HepG2 (cell line): Measurements from ENCODE around the gene CELSR3. TPM values are rescaled to one million over a fixed set of nuclear protein-coding genes. Genes with fewer than 3 reads are reported as not detected.

Source experiments
- ATAC-seq: fragments of 200-7000 bp; cut with Tn5 transposase; 3 replicates; pipeline ENCODE4 v1.9.1; 2020; ENCODE audit warnings: mild to moderate bottlenecking, moderate library complexity
- BruUV-seq: library from RNA; stranded (reverse); fragments of 400-500 nt; replicated peaks from 2 replicates; lab custom pipeline; 2021; lab: Mats Ljungman, UMichigan
- CTCF ChIA-PET: fragments of 300-600 bp; formaldehyde crosslinking; extraction: SDS; loops from one replicate; lab custom pipeline; 2021; ENCODE audit warnings: low total read pairs, inconsistent platforms, low intra/inter-chr PET ratio; lab: Yijun Ruan, JAX
- POLR2A ChIA-PET: fragments of 350-600 bp; sonication (Branson Sonifier 250); formaldehyde crosslinking; loops from one replicate; lab custom pipeline; 2020; ENCODE audit warnings: antibody characterized with exemption, inconsistent platforms; lab: Yijun Ruan, JAX
- DNase-seq: peaks from one replicate; pipeline ENCODE4 v3.0.0-alpha.2; 2015; ENCODE audit warnings: low spot score
- FAIRE-seq: peaks from 3 replicates; lab custom pipeline; 2011; peaks lifted over from hg19 to GRCh38; lab: Jason Lieb, UNC
- H2AFZ ChIP-seq: one replicate; pipeline ENCODE4 v1.6.1; 2011; ENCODE audit warnings: low read length, inconsistent platforms
- H3K27ac ChIP-seq: fragments of 300-600 bp; 3 replicates; pipeline ENCODE4 v1.8.0; 2011; ENCODE audit warnings: mixed run types, mild to moderate bottlenecking, mixed read lengths, low read length, inconsistent platforms; ENCODE audit not compliant: insufficient read depth; ENCODE audit errors: extremely low read length
- H3K27me3 ChIP-seq, 2 experiments: fragments of 200-600 bp in 1 of 2; 2 replicates in 1 of 2; 3 replicates in 1 of 2; pipeline versions ENCODE4 v1.6.0 to v1.8.0; 2011; ENCODE audit warnings: low read length in 2 of 2, mild to moderate bottlenecking in 2 of 2, moderate library complexity in 2 of 2, inconsistent platforms in 1 of 2; ENCODE audit not compliant: insufficient read depth in 2 of 2, control insufficient read depth in 1 of 2
- H3K36me3 ChIP-seq, 2 experiments: fragments of 200-600 bp in 1 of 2; replicated peaks in 1 of 2; 2 replicates in 1 of 2; 3 replicates in 1 of 2; pipeline versions ENCODE4 v1.5.1 to v1.8.0; 2011; ENCODE audit warnings: low read length in 2 of 2, inconsistent platforms in 1 of 2; ENCODE audit not compliant: insufficient read depth in 2 of 2, control insufficient read depth in 1 of 2
- H3K4me1 ChIP-seq: 2 replicates; pipeline ENCODE4 v1.5.1; 2012; ENCODE audit warnings: low read length, inconsistent platforms; ENCODE audit not compliant: insufficient read depth
- H3K4me2 ChIP-seq: 2 replicates; pipeline ENCODE4 v1.6.0; 2011; ENCODE audit warnings: low read depth, low read length, inconsistent platforms
- H3K4me3 ChIP-seq, 3 experiments: fragments of 200-600 bp in 1 of 3; sonication (generic), shearing (Covaris generic) in 1 of 3; replicated peaks in 1 of 3; 2 replicates each; pipeline ENCODE4 v1.5.1; 2011 to 2016; ENCODE audit warnings: low read length in 3 of 3, inconsistent platforms in 2 of 3, low read depth in 2 of 3, mild to moderate bottlenecking in 2 of 3, control low read depth in 1 of 3, mixed read lengths in 1 of 3; ENCODE audit not compliant: insufficient read depth in 1 of 3
- H3K79me2 ChIP-seq: one replicate; pipeline ENCODE4 v1.6.1; 2011; ENCODE audit warnings: low read length, inconsistent platforms; ENCODE audit not compliant: insufficient read depth
- H3K9ac ChIP-seq: 2 replicates; pipeline ENCODE4 v1.6.0; 2011; ENCODE audit warnings: mild to moderate bottlenecking, low read depth, low read length, inconsistent platforms; ENCODE audit not compliant: insufficient read depth
- H3K9me3 ChIP-seq: 2 replicates; pipeline ENCODE4 v1.5.1; 2012; ENCODE audit warnings: mild to moderate bottlenecking, low read length
- H4K20me1 ChIP-seq: 2 replicates; pipeline ENCODE4 v1.6.0; 2011; ENCODE audit warnings: inconsistent platforms, mild to moderate bottlenecking, low read length, moderate library complexity; ENCODE audit not compliant: insufficient read depth
- CERS6 ChIP-seq: sonication (generic); formaldehyde crosslinking; IDR thresholded peaks from 2 replicates; pipeline ENCODE4 v1.5.0; 2020; ENCODE audit warnings: missing genetic modification reagents
- CREBL2 ChIP-seq: sonication (generic); formaldehyde crosslinking; IDR thresholded peaks from 2 replicates; pipeline ENCODE4 v1.8.1; 2023; ENCODE audit warnings: missing genetic modification reagents, mild to moderate bottlenecking, borderline replicate concordance
- MZF1 ChIP-seq: sonication (generic); formaldehyde crosslinking; IDR thresholded peaks from 2 replicates; pipeline ENCODE4 v1.8.1; 2023; ENCODE audit warnings: mild to moderate bottlenecking, missing genetic modification reagents, borderline replicate concordance
- NRL ChIP-seq: sonication (generic); formaldehyde crosslinking; IDR thresholded peaks from 2 replicates; pipeline ENCODE4 v1.5.0; 2020; ENCODE audit warnings: missing genetic modification reagents, mild to moderate bottlenecking, moderate library complexity, borderline replicate concordance
- PCBP2 ChIP-seq: fragments of 200-400 bp; formaldehyde crosslinking; optimal IDR thresholded peaks from 2 replicates; pipeline ENCODE3; 2018; ENCODE audit warnings: low read length, low read depth; ENCODE audit not compliant: poor library complexity, severe bottlenecking
- SMC3 ChIP-seq: IDR thresholded peaks from 2 replicates; pipeline ENCODE4 v1.6.1; 2011; ENCODE audit warnings: low read length, improper control_type of control experiment
- ZBTB7B ChIP-seq: sonication (generic); formaldehyde crosslinking; IDR thresholded peaks from 2 replicates; pipeline ENCODE4 v1.4.0; 2020; ENCODE audit warnings: missing genetic modification reagents
- ZFP82 ChIP-seq: sonication (generic); formaldehyde crosslinking; IDR thresholded peaks from 2 replicates; pipeline ENCODE4 v1.5.1; 2020; ENCODE audit warnings: mild to moderate bottlenecking, missing genetic modification reagents, borderline replicate concordance
- ZNF354B ChIP-seq: sonication (generic); formaldehyde crosslinking; IDR thresholded peaks from 2 replicates; pipeline ENCODE4 v1.8.0; 2022; ENCODE audit warnings: mild to moderate bottlenecking, missing genetic modification reagents
- ZNF652 ChIP-seq: IDR thresholded peaks from 2 replicates; pipeline ENCODE4 v1.6.1; 2016; ENCODE audit warnings: low read depth, borderline replicate concordance
- ZSCAN21 ChIP-seq: sonication (generic); formaldehyde crosslinking; IDR thresholded peaks from 2 replicates; pipeline ENCODE4 v1.8.0; 2022; ENCODE audit warnings: mild to moderate bottlenecking, missing genetic modification reagents, moderate library complexity, borderline replicate concordance
- WGBS: methylation state at CpG from one replicate; pipeline ENCODE4 v1.1.6; 2017; ENCODE audit warnings: low lambda C conversion rate; 5-methylcytosine and 5-hydroxymethylcytosine counted together
- in situ Hi-C: cut with HindIII; loops from 2 replicates; pipeline ENCODE4 v1.10.0; 2017; ENCODE audit warnings: low pct_unique_long_range_greater_than_20kb; ENCODE audit not compliant: extremely low pct_ligation_motif_present
- intact Hi-C: fragments of 100-400 bp; cut with micrococcal nuclease; formaldehyde crosslinking; loops from one replicate; pipeline ENCODE4 v1.10.0; 2022; ENCODE audit not compliant: unreplicated experiment
- polyA plus RNA-seq, 8 experiments: library from polyadenylated mRNA; depleted of rRNA in 3 of 8; stranded (reverse) in 7 of 8; unstranded in 1 of 8; fragments of >200 nt; fragmentation: Illumina TruSeq in 4 of 8; extraction: Trizol in 4 of 8; gene quantifications; 2 replicates each; pipeline versions ENCODE4 v1.2.1 to v1.2.3, GENCODE V29; 2011 to 2016; ENCODE audit warnings: low read depth in 4 of 8, missing spikeins in 1 of 8, mixed read lengths in 1 of 8; ENCODE audit not compliant: insufficient read depth in 1 of 8
- total RNA-seq, 5 experiments: library from RNA; depleted of rRNA; stranded (reverse); fragments of >200 nt; fragmentation: Illumina TruSeq; extraction: Trizol; gene quantifications; 2 replicates each; pipeline ENCODE4 v1.2.3, GENCODE V29; 2016; ENCODE audit warnings: low read depth in 1 of 5
- TF ChIP-seq, protein P1 (sequence below): sonication (generic); formaldehyde crosslinking; IDR thresholded peaks from 2 replicates; pipeline ENCODE4 v1.4.0; 2020; ENCODE audit warnings: mild to moderate bottlenecking, missing genetic modification reagents, borderline replicate concordance

CELSR3 gene
- total and polyA plus RNA-seq, 2 of the 13 experiments (the other 11 are each of a cell fraction or from before 2014, with no cell fraction given): 5.4 to 6.7 TPM

DNA sequence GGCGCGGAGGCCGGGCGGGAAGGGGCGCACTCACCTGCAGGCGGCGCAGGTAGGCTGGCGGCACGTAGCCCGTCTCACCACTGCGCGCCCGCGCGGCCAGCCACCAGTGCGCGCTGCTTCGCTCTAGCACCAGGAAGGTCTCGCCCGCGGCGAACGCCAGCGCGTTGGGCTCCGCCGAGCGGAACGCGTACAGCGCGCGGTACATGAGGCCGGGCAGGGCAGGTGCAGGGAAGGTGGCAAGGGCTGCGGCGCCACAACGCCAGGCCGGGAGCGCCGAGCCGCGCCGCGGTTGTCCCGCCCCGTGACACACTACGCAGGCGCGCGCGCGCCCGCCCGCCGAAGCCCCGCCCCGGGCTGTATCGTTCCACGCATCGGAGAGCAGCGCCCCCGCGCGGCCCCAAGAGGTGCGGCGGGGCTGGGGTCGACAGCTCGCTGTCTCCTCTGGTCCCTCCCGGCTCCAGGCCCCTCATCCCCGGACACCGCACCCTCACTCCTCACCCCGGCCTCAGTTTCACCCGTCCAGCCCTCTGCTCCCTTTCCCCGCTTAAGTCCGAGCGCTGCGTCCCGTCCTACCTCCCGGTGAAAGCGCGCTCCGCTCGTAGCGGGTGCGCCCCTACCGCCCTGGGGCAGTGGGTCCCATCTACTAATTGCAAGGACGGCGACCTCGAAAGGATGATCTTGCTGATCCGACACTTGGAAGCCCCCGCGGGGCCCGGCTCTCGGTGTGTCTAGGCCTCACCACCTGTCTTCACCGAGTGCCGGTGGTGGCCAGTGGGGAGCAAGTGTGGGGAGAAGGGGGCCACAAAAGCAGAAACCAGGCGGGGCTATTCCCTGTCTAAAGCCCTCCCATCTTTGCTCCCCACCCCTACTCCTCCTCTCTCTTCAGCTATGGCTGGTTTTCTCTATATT is 23.2 kb upstream of the CELSR3 start, which contains the start of gene NCKIPSD (continued):
- TF ChIP-seq CERS6 (CRISPR knock-in tag): no peak
- TF ChIP-seq MZF1 (CRISPR knock-in tag): no peak
- TF ChIP-seq CREBL2 (CRISPR knock-in tag): peak; percentile 92; the same call in 1 of the 2 replicates
- TF ChIP-seq, all 625 proteins: peak for 257

GRCh38 chr3:48685293-48685602 is 22.6 kb upstream of the CELSR3 start:
- no peak; the same call in 2 of the 3 replicates for ATAC-seq
- H3K27ac ChIP-seq: peak overlapping the region; percentile 83
- peak overlapping the region; percentile 82 to 97 (median 88) for H3K4me3 ChIP-seq
- H4K20me1 ChIP-seq: 0 out of 2 replicates have a peak, but pooled peaks cover 4% of the 10 kb centered on the region
- DNase-seq: no peak
- under 1% methylated on average over 10 of the region's 13 CpGs for WGBS
- H3K4me1 ChIP-seq: peaks cover 26% of the 10 kb centered on the region
- H3K27me3 ChIP-seq: no peaks in the 10 kb centered on the region; a peak in 2 of 5 replicates
- no TSS peak for BruUV-seq
- H3K9me3 ChIP-seq: no peaks in the 10 kb centered on the region
- intact Hi-C loops: loop anchor here (1.0 kb wide), 1 partner anchor 55 kb away; no protein-coding TSS in a partner anchor
- H3K79me2 ChIP-seq: peaks cover 25% of the 10 kb centered on the region
- peak overlapping the region; percentile 92 for H3K4me2 ChIP-seq
- ChIA-PET POLR2A (interaction anchor here (0.7 to 1.7 kb wide), 3 partner anchors 12 to 32 kb away, joined by 3 to 8 read pairs (median 3); partner anchors contain the start of genes CELSR3 and IP6K2), CTCF (interaction anchor here (1.0 to 1.1 kb wide), 3 partner anchors 21 to 136 kb away, joined by 3 to 5 read pairs (median 4); no protein-coding TSS in a partner anchor)
- no peak overlapping the region for H2AFZ ChIP-seq
- no peak for TF ChIP-seq ZNF652
- peak; percentile 5 for TF ChIP-seq PCBP2
- no peak for TF ChIP-seq NRL (CRISPR knock-in tag)
- TF ChIP-seq, protein P1, sequence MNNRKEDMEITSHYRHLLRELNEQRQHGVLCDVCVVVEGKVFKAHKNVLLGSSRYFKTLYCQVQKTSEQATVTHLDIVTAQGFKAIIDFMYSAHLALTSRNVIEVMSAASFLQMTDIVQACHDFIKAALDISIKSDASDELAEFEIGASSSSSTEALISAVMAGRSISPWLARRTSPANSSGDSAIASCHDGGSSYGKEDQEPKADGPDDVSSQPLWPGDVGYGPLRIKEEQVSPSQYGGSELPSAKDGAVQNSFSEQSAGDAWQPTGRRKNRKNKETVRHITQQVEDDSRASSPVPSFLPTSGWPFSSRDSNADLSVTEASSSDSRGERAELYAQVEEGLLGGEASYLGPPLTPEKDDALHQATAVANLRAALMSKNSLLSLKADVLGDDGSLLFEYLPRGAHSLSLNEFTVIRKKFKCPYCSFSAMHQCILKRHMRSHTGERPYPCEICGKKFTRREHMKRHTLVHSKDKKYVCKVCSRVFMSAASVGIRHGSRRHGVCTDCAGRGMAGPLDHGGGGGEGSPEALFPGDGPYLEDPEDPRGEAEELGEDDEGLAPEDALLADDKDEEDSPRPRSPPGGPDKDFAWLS (CRISPR knock-in tag): no peak
- peak; percentile 81; the same call in 1 of the 2 replicates for TF ChIP-seq ZBTB7B (CRISPR knock-in tag)
- TF ChIP-seq ZSCAN21 (CRISPR knock-in tag): no peak
- peak; percentile 56; the same call in 1 of the 2 replicates for TF ChIP-seq ZNF354B (CRISPR knock-in tag)
- TF ChIP-seq ZFP82 (CRISPR knock-in tag): no peak
- TF ChIP-seq SMC3: peak; percentile 5; the same call in 1 of the 2 replicates
- H3K36me3 ChIP-seq: peaks cover 32 to 62% of the 10 kb centered on the region in 2 experiments
- H3K9ac ChIP-seq: peak overlapping the region; percentile 94
- no peak for FAIRE-seq
- in situ Hi-C loops: no loop called here
